Fibroblast of skin of abdomen (primary cell): ENCODE results near the gene GP9.
"Not testable (repeated sequence)": the region's sequence is repeated elsewhere in the genome, so short reads cannot be mapped to it uniquely, and the experiment has no call there.

Source experiments
- DNase-seq: peaks from one replicate; pipeline ENCODE4 v3.0.0-alpha.2; 2013

GP9 gene

GRCh38 chr3:129051871-129052340 lies 8.7 kb upstream of the GP9 start:
- no peak for DNase-seq

- DNase-seq, result no peak
Measured at GRCh38 chr3:129052675-129053074, 7.9 kb upstream of the GP9 start.

GRCh38 chr3:129054605-129055104 lies 5.9 kb upstream of the GP9 start:
- DNase-seq, result no peak

- no peak for DNase-seq
Measured at GRCh38 chr3:129056451-129057173, 4.0 kb upstream of the GP9 start.

GRCh38 chr3:129057249-129057648 lies 3.3 kb upstream of the GP9 start:
- no peak for DNase-seq

- no peak for DNase-seq
Measured at GRCh38 chr3:129058441-129059200, 2.0 kb upstream of the GP9 start.

GRCh38 chr3:129059311-129059958 lies 1.1 kb upstream of the GP9 start:
- DNase-seq, result no peak

GRCh38 chr3:129061023-129061887 lies 676 bp downstream of the GP9 start:
- no peak for DNase-seq

GRCh38 chr3:129061888-129062834 lies 1.6 kb downstream of the GP9 start:
- DNase-seq, result no peak

- no peak for DNase-seq
Measured at GRCh38 chr3:129063091-129063640, 2.6 kb downstream of the GP9 start.

- DNase-seq, result no peak
Measured at GRCh38 chr3:129063841-129064482, 3.4 kb downstream of the GP9 start.

GRCh38 chr3:129065016-129065719 lies 4.6 kb downstream of the GP9 start:
- no peak for DNase-seq

GRCh38 chr3:129065720-129066073 lies 5.1 kb downstream of the GP9 start:
- DNase-seq, result no peak

GRCh38 chr3:129067719-129068118 lies 7.1 kb downstream of the GP9 start:
- DNase-seq, result not testable (repeated sequence)

GRCh38 chr3:129068291-129068886 lies 7.8 kb downstream of the GP9 start:
- no peak for DNase-seq

- not testable (repeated sequence) for DNase-seq
Measured at GRCh38 chr3:129069313-129070085, 8.9 kb downstream of the GP9 start.

- DNase-seq, result no peak
Measured at GRCh38 chr3:129070086-129070885, 9.7 kb downstream of the GP9 start.

- no peak for DNase-seq
Measured at GRCh38 chr3:129077222-129077621, 16.6 kb downstream of the GP9 start.
